DND-41 (cell line): ENCODE data around the gene ZNF554.

ENCODE experiments used
- ATAC-seq: fragments of 200-7000 bp; cut with Tn5 transposase; 3 replicates; pipeline ENCODE4 v1.9.1; 2021; ENCODE audit warnings: low read depth; ENCODE audit not compliant: insufficient read depth
- DNase-seq: peaks from one replicate; pipeline ENCODE4 v3.0.0-alpha.2; 2020
- H2AFZ ChIP-seq: 2 replicates; pipeline ENCODE4 v1.6.0; 2012; ENCODE audit warnings: low read depth, low read length
- H3K27ac ChIP-seq: 2 replicates; pipeline ENCODE4 v1.5.1; 2012; ENCODE audit warnings: low read length, inconsistent platforms
- H3K27me3 ChIP-seq: fragments of 200-600 bp; sonication (generic); 2 replicates; pipeline ENCODE4 v1.6.0; 2012; ENCODE audit warnings: low read length, mild to moderate bottlenecking, inconsistent platforms; ENCODE audit not compliant: insufficient read depth, poor library complexity
- H3K36me3 ChIP-seq: 2 replicates; pipeline ENCODE4 v1.5.1; 2012; ENCODE audit warnings: low read length, inconsistent platforms; ENCODE audit not compliant: insufficient read depth
- H3K4me1 ChIP-seq: 2 replicates; pipeline ENCODE4 v1.5.1; 2012; ENCODE audit warnings: mild to moderate bottlenecking, low read length; ENCODE audit not compliant: insufficient read depth
- H3K4me2 ChIP-seq: 2 replicates; pipeline ENCODE4 v1.6.0; 2012; ENCODE audit warnings: mild to moderate bottlenecking, moderate library complexity, low read length, inconsistent platforms; ENCODE audit not compliant: insufficient read depth
- H3K4me3 ChIP-seq, 2 experiments: fragments of 200-600 bp in 1 of 2; shearing (Covaris generic) in 1 of 2; 2 replicates each; pipeline ENCODE4 v1.5.1; 2012 to 2016; ENCODE audit warnings: inconsistent platforms in 2 of 2, low read length in 2 of 2, mild to moderate bottlenecking in 2 of 2, low read depth in 1 of 2, moderate library complexity in 1 of 2
- H3K79me2 ChIP-seq: 2 replicates; pipeline ENCODE4 v1.6.0; 2012; ENCODE audit warnings: low read length, inconsistent platforms; ENCODE audit not compliant: insufficient read depth
- H3K9ac ChIP-seq: 2 replicates; pipeline ENCODE4 v1.6.0; 2012; ENCODE audit warnings: low read depth, mild to moderate bottlenecking, inconsistent platforms, low read length, moderate library complexity
- H3K9me3 ChIP-seq: 2 replicates; pipeline ENCODE4 v1.5.1; 2012; ENCODE audit warnings: low read length, moderate library complexity, mild to moderate bottlenecking, inconsistent platforms; ENCODE audit not compliant: insufficient read depth, severe bottlenecking
- H4K20me1 ChIP-seq: 2 replicates; pipeline ENCODE4 v1.6.0; 2012; ENCODE audit warnings: low read length; ENCODE audit not compliant: insufficient read depth
- CTCF ChIP-seq: IDR thresholded peaks from 2 replicates; pipeline ENCODE4 v1.5.1; 2012; ENCODE audit warnings: borderline replicate concordance, low read length, moderate library complexity, mild to moderate bottlenecking; ENCODE audit not compliant: poor library complexity, severe bottlenecking; ENCODE audit errors: extremely low read depth
- EZH2 ChIP-seq: IDR thresholded peaks from 3 replicates; pipeline ENCODE4 v1.6.1; 2012; ENCODE audit warnings: borderline replicate concordance, low read depth, mild to moderate bottlenecking, moderate library complexity, low read length, inconsistent platforms; ENCODE audit not compliant: severe bottlenecking

The ZNF554 gene

GRCh38 chr19:2824129-2824528 lies 4.5 kb downstream of the ZNF554 start:
- H3K36me3 ChIP-seq, result peaks cover 24% of the 10 kb centered on the region
- no peak overlapping the region for H2AFZ ChIP-seq
- no peak overlapping the region for H3K4me3 ChIP-seq
- H3K9ac ChIP-seq, result no peak overlapping the region
- DNase-seq (no peak), ATAC-seq (no peak)
- peaks cover 6% of the 10 kb centered on the region for H3K79me2 ChIP-seq
- H3K27ac ChIP-seq, result no peak overlapping the region
- H3K9me3 ChIP-seq, result no peaks in the 10 kb centered on the region
- H4K20me1 ChIP-seq, result no peaks in the 10 kb centered on the region
- TF ChIP-seq EZH2 (no peak), CTCF (no peak)
- H3K4me2 ChIP-seq, result no peak overlapping the region
- no peaks in the 10 kb centered on the region for H3K27me3 ChIP-seq
- H3K4me1 ChIP-seq, result peaks cover 18% of the 10 kb centered on the region

- peaks cover 24% of the 10 kb centered on the region for H3K36me3 ChIP-seq
- DNase-seq (no peak), ATAC-seq (no peak)
- no peak for TF ChIP-seq CTCF
- TF ChIP-seq EZH2, result no peak
- no peaks in the 10 kb centered on the region for H3K4me1 ChIP-seq
- H3K27me3 ChIP-seq, result no peaks in the 10 kb centered on the region
- H3K4me2 ChIP-seq, result no peak overlapping the region
- no peaks in the 10 kb centered on the region for H3K79me2 ChIP-seq
- H3K9ac ChIP-seq, result no peak overlapping the region
- H3K4me3 ChIP-seq, result no peak overlapping the region
- H3K9me3 ChIP-seq, result peaks cover 2% of the 10 kb centered on the region
- no peak overlapping the region for H2AFZ ChIP-seq
- no peak overlapping the region for H3K27ac ChIP-seq
- no peaks in the 10 kb centered on the region for H4K20me1 ChIP-seq
Measured at GRCh38 chr19:2827022-2827421, 7.4 kb downstream of the ZNF554 start.

- TF ChIP-seq CTCF (no peak), EZH2 (no peak)
Measured at GRCh38 chr19:2827840-2828489, 8.3 kb downstream of the ZNF554 start.

More at GRCh38 chr19:2827840-2828489, 8.3 kb downstream of the ZNF554 start:
- no peak overlapping the region for H3K4me3 ChIP-seq
- H3K4me1 ChIP-seq, result no peaks in the 10 kb centered on the region
- no peak overlapping the region for H2AFZ ChIP-seq
- no peak overlapping the region for H3K4me2 ChIP-seq
- peaks cover 31% of the 10 kb centered on the region for H3K36me3 ChIP-seq
- DNase-seq (no peak), ATAC-seq (no peak)
- H4K20me1 ChIP-seq, result no peaks in the 10 kb centered on the region
- no peak overlapping the region for H3K9ac ChIP-seq
- H3K27me3 ChIP-seq, result no peaks in the 10 kb centered on the region
- H3K27ac ChIP-seq, result no peak overlapping the region
- H3K9me3 ChIP-seq, result peaks cover 10% of the 10 kb centered on the region
- no peaks in the 10 kb centered on the region for H3K79me2 ChIP-seq
